GM11168 (cell line): Measurements from ENCODE around the gene DOCK8.

Source experiments
- in situ Hi-C: fragments of 300-500 bp; cut with MboI; formaldehyde crosslinking; loops from one replicate; pipeline ENCODE4 v1.12.0; 2022; ENCODE audit warnings: low sequenced_read_pairs; ENCODE audit not compliant: unreplicated experiment

The DOCK8 gene

DNA sequence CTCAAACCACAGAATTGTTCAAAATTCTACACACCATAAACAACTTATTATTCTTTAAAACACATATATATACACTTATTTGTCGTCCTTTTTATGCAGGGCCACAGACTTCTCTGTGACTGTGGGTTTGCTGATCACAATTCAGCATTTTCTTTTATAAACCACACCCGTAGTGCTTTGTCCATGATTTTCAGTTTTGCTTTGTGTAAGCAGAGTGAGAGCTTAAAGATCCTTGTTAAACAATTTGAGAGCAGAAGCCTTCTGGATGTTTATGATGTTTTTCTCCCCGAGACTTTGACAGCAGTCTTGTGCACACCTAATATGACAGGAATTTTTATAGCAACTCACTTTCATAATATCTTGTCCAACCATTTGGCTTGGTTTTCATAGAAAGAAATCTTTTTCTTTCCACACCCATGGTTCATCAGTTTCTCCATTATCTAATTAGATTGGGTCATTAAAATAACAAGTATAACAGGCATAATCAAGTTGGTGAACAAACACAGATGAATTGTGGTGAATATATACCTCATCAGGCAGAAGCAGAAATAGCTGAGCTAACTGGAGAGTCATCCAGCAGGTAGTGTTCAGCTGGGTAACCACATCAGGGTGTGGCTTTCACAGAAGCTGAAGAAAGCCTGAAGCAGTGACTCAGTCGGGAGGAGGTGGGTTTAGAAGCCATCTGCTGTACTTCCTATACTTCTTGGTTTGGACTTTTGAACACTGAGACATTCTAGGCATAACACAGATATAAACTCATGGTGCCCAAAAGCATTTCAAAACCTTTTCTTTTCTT lies 232.8 kb downstream of the DOCK8 start:
- in situ Hi-C loops: no loop called here

DNA sequence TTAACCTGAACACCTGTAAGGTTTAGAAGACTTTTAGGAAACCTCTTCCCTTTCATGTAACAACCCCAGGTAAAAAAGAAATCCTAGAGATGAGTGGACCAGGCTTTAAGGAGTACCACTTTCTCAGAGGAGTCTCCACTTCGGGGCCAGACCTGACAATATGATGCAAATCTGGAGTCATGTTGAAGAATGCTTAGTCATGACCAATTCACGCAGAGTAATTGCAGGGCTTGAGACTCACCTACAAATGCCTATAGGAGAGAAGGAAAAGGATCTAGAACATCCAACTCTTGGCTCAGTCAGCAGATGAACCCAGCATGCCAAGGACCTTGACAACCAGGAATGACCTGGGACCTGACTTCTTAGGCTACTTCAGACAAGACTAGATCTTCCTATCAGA lies 235.4 kb downstream of the DOCK8 start:
- in situ Hi-C loops: no loop called here

DNA sequence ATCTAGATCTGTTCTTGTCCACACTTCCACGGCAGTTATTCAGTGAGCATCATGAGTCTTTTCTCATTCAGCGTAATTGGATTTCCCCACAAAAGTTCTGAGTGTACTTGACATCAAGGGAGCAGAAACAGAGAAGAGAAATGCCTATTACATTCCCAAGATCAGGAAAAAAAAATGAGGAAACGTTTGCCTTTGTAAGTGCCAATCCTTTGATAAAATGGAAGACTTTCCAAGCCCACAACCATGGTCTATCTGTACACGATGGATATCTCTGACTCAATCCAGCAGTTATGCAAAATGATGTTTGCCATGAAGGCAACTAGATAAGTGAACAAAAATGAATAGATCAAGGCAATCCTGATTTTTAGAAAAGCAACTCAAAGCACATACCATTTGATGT lies 235.9 kb downstream of the DOCK8 start:
- in situ Hi-C loops: no loop called here

DNA sequence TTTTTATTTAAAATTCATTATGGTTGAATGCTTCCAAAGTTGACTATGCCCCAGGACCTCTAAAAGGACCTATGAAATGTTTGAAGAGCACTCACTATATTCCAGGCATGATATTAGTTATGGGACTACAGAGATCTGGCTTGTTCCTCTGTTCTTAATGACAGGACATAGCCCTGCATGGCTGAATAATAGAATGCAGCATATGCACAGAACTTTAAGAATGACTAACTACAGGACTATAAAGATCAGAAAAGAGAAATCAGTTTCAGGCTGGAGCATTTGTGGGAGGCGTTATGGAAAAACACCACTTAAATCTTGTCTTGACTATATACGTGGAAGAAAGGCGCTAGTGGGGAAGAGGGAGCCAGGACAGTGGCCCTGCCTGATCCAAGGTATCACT lies 239.2 kb downstream of the DOCK8 start:
- in situ Hi-C loops: no loop called here

DNA sequence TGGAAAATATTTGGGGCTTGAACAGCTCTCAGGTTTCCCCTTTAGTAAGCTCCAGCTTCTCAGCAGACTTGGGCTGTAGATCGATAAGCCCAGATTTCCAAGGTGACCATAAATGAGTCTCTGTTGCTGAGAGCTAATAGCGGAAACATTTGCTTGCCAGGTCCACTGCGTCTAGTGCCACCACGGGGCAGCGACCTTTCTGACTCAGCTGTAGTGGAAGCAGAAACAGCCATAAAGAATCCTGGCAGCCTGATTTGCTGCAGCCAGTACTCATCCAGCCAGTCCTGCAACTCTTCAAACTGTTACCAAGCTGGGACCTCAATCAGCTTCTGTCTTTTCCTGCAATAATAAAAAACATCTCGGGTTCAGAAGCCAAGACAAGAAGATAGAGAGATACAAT lies 241.7 kb downstream of the DOCK8 start:
- in situ Hi-C loops: no loop called here

DNA sequence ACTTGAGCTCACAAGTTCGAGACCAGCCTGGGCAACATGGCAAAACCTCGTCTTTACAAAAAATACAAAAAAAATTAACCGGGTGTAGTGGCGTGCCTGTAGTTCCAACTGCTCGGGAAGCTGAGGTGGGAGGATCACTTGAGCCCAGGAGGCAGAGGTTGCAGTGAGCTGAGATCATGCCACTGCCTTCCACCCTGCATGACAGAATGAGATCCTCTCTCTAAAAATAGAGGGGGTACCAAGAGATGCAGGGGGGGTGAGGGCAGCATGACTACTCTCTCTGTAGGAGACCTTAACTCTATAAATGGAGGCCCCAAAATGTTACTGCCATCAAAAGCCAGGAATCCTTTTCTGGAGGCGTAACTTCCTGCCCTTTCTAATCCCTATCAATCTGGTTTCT lies 243.9 kb downstream of the DOCK8 start:
- in situ Hi-C loops: no loop called here

DNA sequence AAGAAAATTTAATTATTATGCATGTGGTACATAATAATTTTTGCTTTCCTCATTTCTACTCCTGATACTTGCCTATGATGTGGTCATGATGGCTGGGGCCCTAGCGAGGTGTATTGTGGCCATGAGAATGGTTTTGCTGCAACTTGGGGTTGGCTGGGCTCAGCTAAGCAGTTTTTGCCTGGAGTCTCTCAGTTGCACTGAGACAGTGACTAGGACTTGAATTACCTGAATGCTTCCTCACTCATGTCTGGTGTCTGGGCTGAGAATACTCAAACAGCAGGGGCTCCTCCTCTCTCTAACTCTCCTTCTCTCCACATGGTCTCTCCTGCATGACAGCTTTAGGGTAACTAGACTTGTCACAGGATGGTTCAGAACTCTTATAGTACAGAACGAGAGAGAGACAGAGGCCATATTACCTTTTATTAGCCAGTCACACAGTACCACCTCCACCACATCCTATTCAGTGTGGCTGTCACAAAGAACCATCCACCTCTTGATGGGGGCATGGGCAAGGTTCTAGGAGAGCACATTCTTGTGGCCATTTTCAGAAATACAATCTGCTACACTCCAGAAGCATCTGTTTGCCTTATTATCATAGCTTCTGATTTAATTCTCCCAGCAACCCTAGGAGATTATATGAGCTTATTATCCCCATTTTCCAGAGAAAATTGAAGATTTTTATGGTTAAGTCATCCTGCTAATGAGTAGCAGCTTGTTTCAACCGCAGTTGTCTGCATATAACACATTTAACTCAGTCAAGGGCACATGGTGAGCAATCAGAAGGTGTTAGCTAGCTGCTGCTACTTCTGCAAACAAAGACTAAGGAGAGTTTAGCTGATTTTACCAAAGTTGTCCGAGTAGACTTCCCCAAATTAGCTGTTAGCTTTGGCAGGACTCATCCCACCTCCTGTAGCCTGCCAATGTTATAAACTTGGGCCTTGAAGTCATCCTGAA lies 245.1 kb downstream of the DOCK8 start:
- in situ Hi-C loops: no loop called here

DNA sequence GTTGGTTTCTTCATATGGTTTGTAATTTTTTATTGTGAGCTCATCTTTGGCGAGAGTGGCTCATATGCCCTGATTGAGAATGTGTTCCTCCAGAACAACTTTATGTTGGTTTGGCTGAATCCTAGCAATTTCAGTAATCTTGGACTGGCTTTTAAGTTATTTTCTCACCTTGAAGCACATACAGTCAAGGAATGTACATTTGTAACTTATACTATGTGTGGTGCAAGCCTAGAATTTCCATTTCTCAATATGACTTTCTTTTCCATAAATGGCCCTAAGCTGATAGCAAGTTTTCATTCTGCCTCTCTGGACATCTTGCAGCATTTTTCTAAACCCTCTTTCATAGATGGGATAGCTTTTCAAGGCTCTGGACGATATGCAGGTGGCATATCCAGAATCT lies 247.5 kb downstream of the DOCK8 start:
- in situ Hi-C loops: no loop called here

DNA sequence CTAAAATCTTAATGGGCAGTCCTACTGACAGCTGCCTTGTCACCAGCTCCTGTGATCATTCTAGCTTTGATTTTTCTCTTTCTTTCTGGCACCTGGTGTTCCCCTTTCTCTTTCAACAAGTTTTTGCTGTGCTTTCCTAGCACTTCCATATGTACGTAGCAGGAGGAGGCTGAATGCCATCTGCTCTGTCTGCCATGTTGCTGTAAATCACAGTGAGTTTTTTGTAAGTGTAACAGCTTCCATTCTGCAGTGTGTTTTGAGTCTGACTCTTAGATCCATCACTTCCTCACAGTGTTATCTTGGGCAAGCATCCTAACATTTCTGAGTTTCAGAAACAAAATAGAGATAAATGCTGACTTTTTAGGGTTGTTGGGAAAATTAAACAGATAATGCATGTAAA lies 247.9 kb downstream of the DOCK8 start:
- in situ Hi-C loops: no loop called here

DNA sequence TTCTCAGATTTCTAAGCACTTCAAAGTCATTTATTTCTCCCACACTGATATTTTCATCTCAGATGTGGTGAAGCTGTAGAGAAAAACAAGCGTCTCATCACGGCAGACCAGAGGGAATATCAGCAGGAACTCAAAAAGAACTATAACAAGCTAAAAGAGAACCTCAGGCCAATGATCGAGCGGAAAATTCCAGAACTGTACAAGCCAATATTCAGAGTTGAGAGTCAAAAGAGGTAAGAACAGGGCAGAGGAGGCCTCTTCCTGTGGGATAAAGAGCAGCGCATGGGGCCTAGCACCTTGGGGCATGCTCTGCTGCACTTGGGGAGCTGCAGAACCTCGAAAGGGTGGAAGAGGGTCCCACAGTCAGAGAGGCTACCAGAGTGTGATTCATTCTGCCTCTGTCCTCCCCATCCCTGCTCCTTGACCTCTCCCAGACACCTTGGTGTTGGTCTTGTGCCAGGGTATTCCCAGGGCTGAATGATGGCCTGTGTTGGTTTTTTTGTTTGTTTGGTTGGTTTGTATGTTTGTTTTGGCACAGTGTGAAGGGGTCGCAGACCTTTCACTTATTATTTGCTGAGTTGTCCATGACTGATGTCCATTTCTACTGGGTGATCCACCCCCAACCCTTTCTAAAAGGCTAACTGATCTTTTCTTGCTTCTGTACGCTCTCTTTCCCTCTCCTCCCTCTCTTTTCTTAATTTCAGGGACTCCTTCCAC lies 248.9 kb downstream of the DOCK8 start:
- in situ Hi-C loops: no loop called here

DNA sequence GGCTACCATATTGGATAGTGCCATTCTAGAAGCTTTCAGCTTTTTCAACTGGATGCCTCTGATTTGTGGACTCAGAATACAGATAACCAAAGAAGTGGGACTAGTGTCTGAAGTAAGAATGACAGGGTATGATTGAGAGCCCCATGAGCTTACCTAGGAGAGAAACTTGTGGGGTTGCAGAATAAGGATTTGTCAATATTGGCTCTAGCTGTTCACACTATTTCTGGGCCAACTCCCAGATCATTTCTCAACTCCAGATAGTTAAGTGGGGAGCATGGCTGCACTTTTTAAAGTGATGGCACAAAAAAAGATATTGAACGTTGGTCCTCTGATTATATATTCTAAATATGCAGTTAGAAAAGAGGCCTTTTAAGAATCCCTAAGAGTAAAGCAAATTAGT lies 252.1 kb downstream of the DOCK8 start:
- in situ Hi-C loops: no loop called here

DNA sequence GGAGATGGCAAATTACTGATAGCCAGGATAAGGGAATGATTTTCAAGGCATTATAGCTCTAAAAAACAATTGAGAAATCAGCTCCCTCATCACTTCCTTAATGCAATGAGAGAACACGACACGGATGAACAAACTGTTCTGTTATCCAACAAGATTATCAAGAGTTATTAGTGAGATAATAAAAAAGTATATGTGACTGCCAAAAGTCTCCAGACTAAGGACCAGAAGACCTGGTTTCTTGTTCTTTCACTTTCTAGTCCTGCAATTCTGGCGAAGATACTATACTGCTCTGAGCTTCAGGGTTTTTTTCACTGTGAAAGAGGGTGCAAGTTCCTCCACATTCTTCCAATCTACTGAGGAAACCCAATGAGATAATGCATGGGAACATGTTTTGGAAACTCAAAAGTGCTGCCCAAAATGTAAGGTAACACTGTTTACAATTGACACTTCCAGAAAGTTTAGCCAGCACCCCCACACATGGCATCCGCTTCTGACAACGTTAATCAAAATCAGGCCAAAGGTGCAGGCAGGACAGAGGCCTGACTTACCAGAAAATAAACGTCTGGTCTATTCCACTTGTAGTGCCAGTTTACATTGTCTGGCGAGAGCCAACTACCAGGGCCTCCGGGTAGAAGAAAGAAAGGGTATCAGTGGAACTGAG lies 254.2 kb downstream of the DOCK8 start:
- in situ Hi-C loops: no loop called here

DNA sequence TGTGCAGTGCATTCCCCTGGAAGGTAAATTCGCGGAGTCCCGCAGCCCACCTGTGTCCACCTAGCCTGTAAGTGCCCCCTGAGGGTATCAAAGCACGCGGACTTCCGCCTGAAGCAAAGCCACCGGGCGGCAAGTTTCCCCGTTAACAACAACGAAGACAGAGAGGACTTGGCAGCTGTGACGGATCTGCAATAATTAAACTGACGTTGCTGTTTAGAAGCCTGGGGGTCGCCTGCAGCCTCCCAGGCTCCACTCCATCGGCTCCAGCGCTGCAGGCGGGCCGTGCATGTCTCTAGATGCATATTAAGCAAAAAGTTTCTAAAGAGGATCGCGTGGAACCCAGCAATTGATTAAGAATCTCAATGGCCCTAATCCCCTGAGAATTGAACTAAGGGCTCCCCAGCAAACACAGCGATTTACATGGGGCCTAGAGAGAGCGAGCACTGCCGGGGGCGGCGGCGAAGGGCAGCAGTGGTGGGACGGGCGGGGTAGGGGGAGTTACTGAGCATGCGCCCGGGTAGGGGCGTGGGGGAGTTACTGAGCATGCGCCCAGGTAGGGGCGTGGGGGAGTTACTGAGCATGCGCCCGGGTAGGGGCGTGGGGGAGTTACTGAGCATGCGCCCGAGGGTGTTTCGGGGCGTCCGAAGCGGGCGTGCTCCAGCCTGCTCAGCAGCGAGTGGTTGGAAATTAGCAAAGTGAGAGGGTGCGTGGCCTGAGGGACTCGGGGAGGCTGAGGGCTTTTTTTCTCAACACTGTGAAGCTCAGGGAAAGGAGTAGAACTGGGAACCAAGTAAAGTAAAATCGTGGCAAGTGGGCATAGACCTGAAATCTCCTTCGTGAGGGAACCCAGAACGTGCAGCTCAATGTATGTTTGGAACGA lies 255.2 kb downstream of the DOCK8 start:
- in situ Hi-C loops: no loop called here

DNA sequence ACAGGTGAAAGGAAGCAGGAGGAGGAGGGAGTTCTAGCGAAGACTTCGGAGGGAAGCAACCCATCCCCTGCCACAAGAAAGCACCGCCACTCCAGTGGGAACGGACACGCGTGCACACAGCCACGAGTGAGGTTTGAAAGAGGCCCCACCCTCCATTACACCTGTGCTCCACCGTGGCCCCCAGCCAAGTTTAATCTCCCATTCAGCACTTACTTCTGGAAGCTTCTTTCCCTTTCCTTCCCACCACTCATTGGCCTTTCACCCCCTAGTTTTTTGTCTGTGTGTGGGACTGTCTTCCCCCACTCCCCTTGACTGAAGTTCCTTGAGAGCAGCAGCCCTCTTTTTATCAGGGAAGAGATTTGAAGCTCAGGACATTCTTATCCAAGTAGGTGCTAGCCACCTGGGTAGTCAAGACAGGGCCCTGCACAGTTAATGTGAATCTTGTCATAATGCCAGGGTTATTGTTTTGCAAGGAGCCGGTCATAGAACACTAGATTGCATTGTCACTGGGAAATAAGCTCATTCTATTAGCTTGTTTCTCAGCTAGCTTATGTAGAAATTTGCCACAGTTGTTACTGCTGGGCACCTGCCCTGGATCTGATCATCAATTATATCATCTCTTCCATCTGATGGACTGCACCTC lies 256.0 kb downstream of the DOCK8 start:
- in situ Hi-C loops: no loop called here

DNA sequence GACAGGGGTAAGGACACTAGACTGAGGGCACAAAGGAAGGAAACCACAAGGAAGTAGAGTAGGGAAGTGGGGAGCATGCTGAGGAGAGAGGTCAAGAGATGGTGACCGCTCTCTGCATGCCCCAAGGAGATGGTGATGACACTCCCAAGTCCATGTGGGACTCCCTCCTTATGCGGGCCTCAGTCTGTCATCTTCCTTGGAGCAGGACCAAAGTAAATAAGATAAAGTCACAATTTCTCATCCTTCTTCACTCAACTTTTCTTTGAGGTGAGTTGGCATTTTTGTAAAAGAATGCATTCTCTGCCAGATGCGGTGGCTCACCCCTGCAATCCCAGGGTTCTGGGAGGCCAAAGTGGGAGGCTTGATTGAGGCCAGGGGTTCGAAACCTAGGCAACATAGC lies 256.7 kb downstream of the DOCK8 start:
- in situ Hi-C loops: no loop called here

DNA sequence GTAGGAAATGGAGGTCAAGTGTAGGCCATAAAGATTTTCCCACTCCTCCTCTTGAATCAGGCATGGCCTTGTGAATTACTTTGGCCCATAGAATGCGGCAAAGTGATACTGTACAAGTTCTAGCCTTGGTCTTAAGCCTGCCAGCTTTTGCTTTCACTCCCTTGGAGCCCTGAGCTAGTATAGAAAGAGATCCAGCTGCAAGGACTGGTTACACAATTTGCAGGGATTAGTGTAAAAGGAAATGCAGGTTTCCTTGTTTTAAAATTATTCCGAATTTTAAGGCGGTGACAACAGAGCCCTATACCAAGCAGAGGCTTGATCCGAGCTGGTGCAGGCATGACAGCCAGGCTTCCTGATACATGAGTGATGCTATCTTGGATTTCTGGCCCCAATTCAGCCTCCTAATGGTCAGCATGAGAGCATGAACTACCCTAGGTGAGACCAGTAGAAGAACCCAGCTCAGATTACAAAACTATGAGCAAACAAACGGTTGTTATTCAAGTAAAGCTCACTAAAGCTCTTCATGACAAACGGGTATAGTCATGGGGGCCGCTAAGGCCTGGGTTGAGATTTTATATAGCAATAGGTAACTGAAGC lies 257.9 kb downstream of the DOCK8 start:
- in situ Hi-C loops: no loop called here

DNA sequence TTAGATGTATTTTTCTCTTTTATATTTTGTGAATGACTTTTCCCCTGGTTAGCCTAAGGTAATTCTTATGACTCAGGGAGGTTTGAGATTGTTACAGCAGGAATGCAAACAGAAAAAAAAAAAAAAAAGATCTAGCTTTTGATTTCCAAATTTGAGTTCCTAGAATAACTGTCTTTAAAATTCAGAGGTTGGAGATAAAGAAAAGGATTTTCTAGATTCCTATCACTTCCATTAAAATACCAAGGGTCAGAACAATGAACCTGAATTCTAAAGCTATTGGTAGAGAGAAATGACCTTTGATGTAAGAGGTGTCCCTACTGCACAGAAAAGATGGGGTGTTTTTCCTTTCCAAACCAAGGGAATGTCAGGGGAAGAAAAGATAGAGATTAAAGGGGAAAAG lies 262.5 kb downstream of the DOCK8 start:
- in situ Hi-C loops: no loop called here

DNA sequence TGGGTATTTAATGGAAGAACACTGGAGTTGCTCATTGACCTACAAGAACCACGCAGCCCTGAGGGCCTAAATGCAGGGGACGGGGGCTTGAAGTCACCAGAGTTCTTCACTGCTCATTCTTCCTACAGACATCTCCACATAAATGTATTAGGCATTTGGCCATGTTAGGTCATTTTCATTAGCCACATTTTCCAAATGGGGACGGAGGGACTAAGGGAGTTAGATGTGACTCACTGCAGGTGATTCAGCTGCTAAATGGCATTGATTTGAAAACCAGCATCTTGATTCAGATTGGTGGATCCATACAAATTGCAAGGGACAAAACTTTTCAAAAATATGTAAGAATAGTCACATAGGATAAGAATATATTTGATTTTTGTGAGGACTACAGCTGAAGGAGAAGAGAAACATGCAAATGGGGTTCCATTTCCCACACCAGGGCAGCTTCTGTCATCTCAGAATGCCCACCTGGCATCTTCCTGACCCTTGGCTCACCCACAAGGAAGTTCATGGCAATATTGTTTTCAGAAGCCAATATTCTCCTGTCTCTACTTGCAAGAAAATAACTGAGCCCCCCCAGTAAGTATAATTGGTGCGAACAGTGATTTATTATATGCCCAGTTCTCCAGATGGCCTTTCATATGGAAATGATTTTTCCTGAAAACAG lies 264.8 kb downstream of the DOCK8 start:
- in situ Hi-C loops: no loop called here
